IMR-90 (cell line): Measurements from ENCODE around the gene PLCB3.

Source experiments
- CEBPB ChIP-seq: IDR thresholded peaks from 2 replicates; pipeline ENCODE4 v1.6.1; 2012; ENCODE audit warnings: low read depth, low read length, improper control_type of control experiment
- CHD1 ChIP-seq: IDR thresholded peaks from 2 replicates; pipeline ENCODE4 v1.6.1; 2012; ENCODE audit warnings: low read depth, low read length, improper control_type of control experiment
- CTCF ChIP-seq: conservative IDR thresholded peaks from 2 replicates; pipeline ENCODE4 v1.5.1; 2012; ENCODE audit warnings: mild to moderate bottlenecking, low read depth, low read length, improper control_type of control experiment
- FOS ChIP-seq: fragments of 150-350 bp; IDR thresholded peaks from 2 replicates; pipeline ENCODE4 v1.6.1; 2016; ENCODE audit warnings: low read depth, low read length
- MAFK ChIP-seq: IDR thresholded peaks from 2 replicates; pipeline ENCODE4 v1.6.1; 2012; ENCODE audit warnings: low read depth, low read length, improper control_type of control experiment
- POLR2A ChIP-seq: IDR thresholded peaks from 2 replicates; pipeline ENCODE4 v1.6.1; 2012; ENCODE audit warnings: mild to moderate bottlenecking, low read depth, low read length
- RFX5 ChIP-seq: IDR thresholded peaks from 2 replicates; pipeline ENCODE4 v1.8.0; 2012; ENCODE audit warnings: low read depth, mild to moderate bottlenecking, low read length, moderate library complexity

GRCh38 chr11:64251753-64252002, 348 bp downstream of the PLCB3 start:
- TF ChIP-seq POLR2A, result no peak
- no peak for TF ChIP-seq MAFK
- TF ChIP-seq CEBPB, result no peak
- no peak for TF ChIP-seq CTCF
- TF ChIP-seq CHD1, result no peak
- no peak for TF ChIP-seq RFX5
- no peak for TF ChIP-seq FOS
